HCT116 (cell line): ENCODE data around the gene DGKK. TPM values are rescaled to one million over a fixed set of nuclear protein-coding genes. Genes with fewer than 3 reads are reported as not detected.
"Not testable (repeated sequence)": the region's sequence is repeated elsewhere in the genome, so short reads cannot be mapped to it uniquely, and the experiment has no call there.

ENCODE experiments used
- ATAC-seq: fragments of 200-7000 bp; cut with Tn5 transposase; 2 replicates; pipeline ENCODE4 v1.9.1; 2020; ENCODE audit warnings: mild to moderate bottlenecking, moderate library complexity
- BruUV-seq: library from RNA; stranded (reverse); fragments of 400-500 nt; replicated peaks from 2 replicates; lab custom pipeline; 2021; lab: Mats Ljungman, UMichigan
- CTCF ChIA-PET: fragments of 300-600 bp; sonication (Branson Sonifier 250); formaldehyde crosslinking; loops from one replicate; lab custom pipeline; 2021; ENCODE audit warnings: antibody characterized with exemption; lab: Charles Lee
- POLR2A ChIA-PET: fragments of 300-600, 350-600 bp; sonication (Branson Sonifier 250); formaldehyde crosslinking; loops from one replicate; lab custom pipeline; 2021; ENCODE audit warnings: antibody characterized with exemption; lab: Charles Lee
- RAD21 ChIA-PET, 2 experiments: fragments of 300-600 bp; sonication (Branson Sonifier 250); formaldehyde crosslinking; loops; one replicate each; lab custom pipeline; 2023; ENCODE audit warnings: low total read pairs in 2 of 2; ENCODE audit not compliant: uncharacterized antibody in 2 of 2, unreplicated experiment in 2 of 2, low non-redundant PET in 1 of 2; lab: Charles Lee
- DNase-seq: peaks from one replicate; pipeline ENCODE4 v3.0.0-alpha.2; 2010; ENCODE audit warnings: low read depth, low spot score
- H2AFZ ChIP-seq: fragments of 200-600 bp; shearing (Covaris generic), sonication (generic); 2 replicates; pipeline ENCODE4 v1.6.1; 2017; ENCODE audit warnings: low read depth, mixed run types, mixed read lengths, antibody characterized with exemption, low read length; ENCODE audit not compliant: poor library complexity, severe bottlenecking
- H3K27ac ChIP-seq: 2 replicates; pipeline ENCODE4 v1.5.1; 2012; ENCODE audit warnings: low read depth, low read length
- H3K27me3 ChIP-seq: fragments of 200-600 bp; sonication (generic); 2 replicates; pipeline ENCODE4 v1.6.1; 2016; ENCODE audit warnings: mixed run types, low read length, mixed read lengths; ENCODE audit not compliant: insufficient read depth
- H3K36me3 ChIP-seq, 2 experiments: fragments of 200-500 bp in 1 of 2; fragments of 200-600 bp in 1 of 2; sonication (Bioruptor generic) in 1 of 2; sonication (generic) in 1 of 2; 2 replicates each; pipeline versions ENCODE4 v1.5.1 to v1.6.1; 2014 to 2016; ENCODE audit warnings: low read length in 2 of 2, inconsistent platforms in 1 of 2, mixed read lengths in 1 of 2, mixed run types in 1 of 2; ENCODE audit not compliant: insufficient read depth in 2 of 2, control insufficient read depth in 1 of 2
- H3K4me1 ChIP-seq, 2 experiments: fragments of 200-600 bp in 1 of 2; sonication (generic) in 1 of 2; 2 replicates each; pipeline versions ENCODE4 v1.5.1 to v1.6.1; 2012 to 2017; ENCODE audit warnings: low read length in 2 of 2, inconsistent platforms in 1 of 2, mild to moderate bottlenecking in 1 of 2, mixed read lengths in 1 of 2, mixed run types in 1 of 2, moderate library complexity in 1 of 2; ENCODE audit not compliant: insufficient read depth in 2 of 2, control insufficient read depth in 1 of 2
- H3K4me2 ChIP-seq: fragments of 200-600 bp; sonication (generic); 2 replicates; pipeline ENCODE4 v1.6.1; 2017; ENCODE audit warnings: mixed run types, low read length, mixed read lengths
- H3K4me3 ChIP-seq, 2 experiments: fragments of 200-600 bp in 1 of 2; sonication (generic) in 1 of 2; replicated peaks in 1 of 2; 2 replicates each; pipeline ENCODE4 v1.5.1; 2011 to 2016; ENCODE audit warnings: low read length in 2 of 2, control low read depth in 1 of 2, low read depth in 1 of 2, mild to moderate bottlenecking in 1 of 2, mixed read lengths in 1 of 2, mixed run types in 1 of 2
- H3K79me2 ChIP-seq: fragments of 200-600 bp; sonication (generic); 2 replicates; pipeline ENCODE4 v1.6.1; 2017; ENCODE audit warnings: mild to moderate bottlenecking, mixed run types, low read length, moderate library complexity, mixed read lengths; ENCODE audit not compliant: insufficient read depth
- H3K9ac ChIP-seq: fragments of 200-600 bp; sonication (generic); 2 replicates; pipeline ENCODE4 v1.6.1; 2016; ENCODE audit warnings: low read length, mixed read lengths
- H3K9me2 ChIP-seq: fragments of 200-600 bp; sonication (generic), shearing (Covaris generic); 2 replicates; pipeline ENCODE4 v1.6.1; 2017; ENCODE audit warnings: mixed run types, mild to moderate bottlenecking, moderate library complexity; ENCODE audit not compliant: insufficient read depth
- H3K9me3 ChIP-seq, 2 experiments: fragments of 200-500 bp in 1 of 2; fragments of 200-600 bp in 1 of 2; sonication (Bioruptor generic) in 1 of 2; sonication (generic) in 1 of 2; 2 replicates each; pipeline ENCODE4 v1.6.1; 2014 to 2017; ENCODE audit warnings: low read length in 2 of 2, mixed read lengths in 2 of 2, inconsistent platforms in 1 of 2, low read depth in 1 of 2, mild to moderate bottlenecking in 1 of 2, mixed run types in 1 of 2, moderate library complexity in 1 of 2; ENCODE audit not compliant: control insufficient read depth in 1 of 2, insufficient read depth in 1 of 2
- H4K20me1 ChIP-seq: fragments of 200-600 bp; sonication (generic), shearing (Covaris generic); 2 replicates; pipeline ENCODE4 v1.6.1; 2017; ENCODE audit warnings: mixed run types, mild to moderate bottlenecking, moderate library complexity; ENCODE audit not compliant: insufficient read depth
- CEBPB ChIP-seq: IDR thresholded peaks from 2 replicates; pipeline ENCODE4 v1.6.1; 2012; ENCODE audit warnings: low read depth
- CTCF ChIP-seq, 3 experiments: fragments of 200-600 bp in 1 of 3; sonication (generic) in 1 of 3; IDR thresholded peaks in 2 of 3; conservative IDR thresholded peaks in 1 of 3; 2 replicates each; pipeline ENCODE4 v1.5.1; 2012 to 2017; ENCODE audit warnings: low read depth in 2 of 3, low read length in 2 of 3, antibody characterized with exemption in 1 of 3, borderline replicate concordance in 1 of 3, control low read depth in 1 of 3, mild to moderate bottlenecking in 1 of 3, mixed read lengths in 1 of 3, mixed run types in 1 of 3, moderate library complexity in 1 of 3; ENCODE audit not compliant: insufficient read depth in 1 of 3
- ELF1 ChIP-seq: IDR thresholded peaks from 2 replicates; pipeline ENCODE4 v1.6.1; 2012; ENCODE audit warnings: low read depth, borderline replicate concordance
- POLR2AphosphoS5 ChIP-seq: IDR thresholded peaks from 2 replicates; pipeline ENCODE4 v1.6.1; 2011; ENCODE audit warnings: mild to moderate bottlenecking, low read depth, low read length, moderate library complexity
- RAD21 ChIP-seq: IDR thresholded peaks from 2 replicates; pipeline ENCODE4 v1.6.1; 2012; ENCODE audit warnings: low read depth, mild to moderate bottlenecking
- TCF7L2 ChIP-seq: IDR thresholded peaks from 2 replicates; pipeline ENCODE4 v1.7.0; 2011; ENCODE audit warnings: borderline replicate concordance, inconsistent platforms; ENCODE audit not compliant: insufficient read depth, insufficient read length; ENCODE audit errors: extremely low read depth
- ZBTB33 ChIP-seq: IDR thresholded peaks from 2 replicates; pipeline ENCODE4 v1.6.1; 2011; ENCODE audit warnings: mild to moderate bottlenecking, low read length, moderate library complexity; ENCODE audit not compliant: insufficient replicate concordance; ENCODE audit errors: extremely low read depth
- ZNF274 ChIP-seq: fragments of 200-500 bp; sonication (Bioruptor generic); IDR thresholded peaks from 2 replicates; pipeline ENCODE4 v1.6.1; 2014; ENCODE audit warnings: mild to moderate bottlenecking, low read depth, low read length, inconsistent platforms
- intact Hi-C: fragments of 100-400 bp; cut with micrococcal nuclease; formaldehyde crosslinking; loops from 2 replicates; pipeline ENCODE4 v1.10.0; 2022
- total RNA-seq: library from RNA; stranded (reverse); gene quantifications from one replicate; pipeline ENCODE4 v1.2.1, GENCODE V29; 2021; ENCODE audit not compliant: unreplicated experiment

DGKK gene
- total RNA-seq, 1 experiment from 2014 or later = not detected

GRCh38 chrX:50332668-50333067 is 138.0 kb downstream of the DGKK start:
- POLR2A ChIA-PET, intact Hi-C loops, H3K9ac ChIP-seq, H3K4me1 ChIP-seq, H4K20me1 ChIP-seq, BruUV-seq, H3K4me2 ChIP-seq, H2AFZ ChIP-seq, H3K9me3 ChIP-seq, H3K27me3 ChIP-seq, ATAC-seq, H3K4me3 ChIP-seq, RAD21 ChIA-PET, DNase-seq, H3K27ac ChIP-seq, H3K9me2 ChIP-seq, CTCF ChIA-PET, H3K79me2 ChIP-seq, H3K36me3 ChIP-seq: not testable (repeated sequence)
- TF ChIP-seq CTCF (IDR thresholded peaks at IDR 0.05 in 2 of 3, conservative IDR thresholded peaks at IDR 0.05 in 1 of 3; ENCODE audit: borderline replicate concordance in 1 of 3, insufficient read depth in 1 of 3, low read depth in 2 of 3, low read length in 2 of 3) = peak in 2 of 3 experiments; percentile 1 to 26; a peak in 1 of 6 replicates

GRCh38 chrX:50327235-50327634 is 143.4 kb downstream of the DGKK start:
- ATAC-seq (no peak), DNase-seq (no peak)
- Histone ChIP-seq H3K27ac (no peak overlapping the region), H4K20me1 (no peaks in the 10 kb centered on the region), H3K9ac (no peak overlapping the region), H3K27me3 (no peaks in the 10 kb centered on the region), H2AFZ (no peak overlapping the region), H3K36me3 (no peaks in the 10 kb centered on the region), H3K4me1 (no peaks in the 10 kb centered on the region), H3K4me2 (no peak overlapping the region), H3K4me3 (no peak overlapping the region)
- ChIA-PET CTCF (no interaction called here), RAD21 (no interaction called here), POLR2A (no interaction called here)
- BruUV-seq = no TSS peak
- intact Hi-C loops = no loop called here
- TF ChIP-seq TCF7L2 = no peak
- no peak for TF ChIP-seq CEBPB
- no peak for TF ChIP-seq RAD21
- TF ChIP-seq ZNF274 = no peak
- TF ChIP-seq ELF1 = no peak
- no peak for TF ChIP-seq POLR2AphosphoS5
- no peak for TF ChIP-seq ZBTB33
- TF ChIP-seq, all 23 proteins: peak for 0
- no peaks in the 10 kb centered on the region for H3K9me2 ChIP-seq
- no peaks in the 10 kb centered on the region for H3K79me2 ChIP-seq
- H3K9me3 ChIP-seq = no peaks in the 10 kb centered on the region
